NCI-H526 treated with DMSO at 0.1 percent for 48 hours (cell line): ENCODE measurements around the gene TM9SF3.
"Not testable (repeated sequence)": the region's sequence is repeated elsewhere in the genome, so short reads cannot be mapped to it uniquely, and the experiment has no call there.

ENCODE experiments used
- DNase-seq: peaks from one replicate; lab custom pipeline; 2025; lab: John Stamatoyannopoulos, UW

The TM9SF3 gene

GRCh38 chr10:96598846-96599245, 12.0 kb upstream of the TM9SF3 start:
- no peak for DNase-seq

GRCh38 chr10:96596422-96597407, 9.9 kb upstream of the TM9SF3 start:
- DNase-seq, result no peak

- no peak for DNase-seq
Measured at GRCh38 chr10:96595741-96596140, 8.9 kb upstream of the TM9SF3 start.

- DNase-seq, result no peak
Measured at GRCh38 chr10:96591946-96592345, 5.1 kb upstream of the TM9SF3 start.

GRCh38 chr10:96588616-96589419, 2.0 kb upstream of the TM9SF3 start:
- DNase-seq, result no peak

GRCh38 chr10:96588060-96588554, 1.3 kb upstream of the TM9SF3 start:
- DNase-seq, result no peak

GRCh38 chr10:96587264-96588059, 650 bp upstream of the TM9SF3 start:
- DNase-seq, result peak; percentile 33

GRCh38 chr10:96585736-96586418, 935 bp downstream of the TM9SF3 start:
- no peak for DNase-seq

- DNase-seq, result no peak
Measured at GRCh38 chr10:96584474-96584873, 2.3 kb downstream of the TM9SF3 start.

GRCh38 chr10:96584035-96584434, 2.8 kb downstream of the TM9SF3 start:
- DNase-seq, result no peak

GRCh38 chr10:96579133-96579532, 7.7 kb downstream of the TM9SF3 start:
- DNase-seq, result no peak

GRCh38 chr10:96578633-96579032, 8.2 kb downstream of the TM9SF3 start:
- DNase-seq, result no peak

- DNase-seq, result no peak
Measured at GRCh38 chr10:96578022-96578421, 8.8 kb downstream of the TM9SF3 start.

- DNase-seq, result no peak
Measured at GRCh38 chr10:96577069-96577468, 9.7 kb downstream of the TM9SF3 start.

GRCh38 chr10:96576277-96576980, 10.4 kb downstream of the TM9SF3 start:
- DNase-seq, result no peak

- not testable (repeated sequence) for DNase-seq
Measured at GRCh38 chr10:96574564-96574963, 12.2 kb downstream of the TM9SF3 start.

- DNase-seq, result no peak
Measured at GRCh38 chr10:96573036-96573435, 13.8 kb downstream of the TM9SF3 start.

GRCh38 chr10:96570983-96571964, 15.5 kb downstream of the TM9SF3 start:
- DNase-seq, result no peak

- DNase-seq, result no peak
Measured at GRCh38 chr10:96570511-96570910, 16.3 kb downstream of the TM9SF3 start.
